Mononuclear cell (primary cell): ENCODE data around the gene C17orf107. TPM values are rescaled to one million over a fixed set of nuclear protein-coding genes. Genes with fewer than 3 reads are reported as not detected.

Source experiments
- H3K27me3 ChIP-seq: 2 replicates; pipeline ENCODE4 v1.6.0; 2011; ENCODE audit warnings: low read length, control low read depth; ENCODE audit not compliant: insufficient read depth
- H3K4me1 ChIP-seq: 2 replicates; pipeline ENCODE4 v1.5.1; 2011; ENCODE audit warnings: mild to moderate bottlenecking, low read length, control low read depth; ENCODE audit not compliant: insufficient read depth
- H3K4me3 ChIP-seq: 2 replicates; pipeline ENCODE4 v1.5.1; 2011; ENCODE audit warnings: mild to moderate bottlenecking, low read length, moderate library complexity
- H3K9me3 ChIP-seq: 2 replicates; pipeline ENCODE4 v1.5.1; 2011; ENCODE audit warnings: low read depth, mild to moderate bottlenecking, control low read depth, low read length
- total RNA-seq: library from RNA; depleted of rRNA; stranded (reverse); fragments of >200 nt; gene quantifications from one replicate; pipeline ENCODE4 v1.2.3, GENCODE V29; 2012

C17orf107 gene
- total RNA-seq, 1 donor, result 26.4 TPM

- no peaks in the 10 kb centered on the region for H3K27me3 ChIP-seq
- H3K4me1 ChIP-seq, result peaks cover 5% of the 10 kb centered on the region
- H3K9me3 ChIP-seq, result no peaks in the 10 kb centered on the region
- no peak overlapping the region for H3K4me3 ChIP-seq
Measured at GRCh38 chr17:4928881-4929280, 29.5 kb downstream of the C17orf107 start.

GRCh38 chr17:4931963-4932362 lies 32.6 kb downstream of the C17orf107 start, which contains the start of gene GP1BA:
Gene GP1BA, plus strand, starts transcription at chr17:4932277. Its CDS starts 328 bp downstream, at chr17:4932605.
- Histone ChIP-seq H3K4me3 (no peak within 1 kb of the TSS), H3K9me3 (no peaks in the 10 kb centered on the region), H3K27me3 (no peaks in the 10 kb centered on the region), H3K4me1 (peaks cover 15% of the 10 kb centered on the region)

GRCh38 chr17:4932756-4933155 lies 33.4 kb downstream of the C17orf107 start:
- no peak overlapping the region for H3K4me3 ChIP-seq
- peaks cover 15% of the 10 kb centered on the region for H3K4me1 ChIP-seq
- H3K9me3 ChIP-seq, result no peaks in the 10 kb centered on the region
- no peaks in the 10 kb centered on the region for H3K27me3 ChIP-seq

GRCh38 chr17:4933646-4934045 lies 34.3 kb downstream of the C17orf107 start:
- Histone ChIP-seq H3K9me3 (no peaks in the 10 kb centered on the region), H3K27me3 (no peaks in the 10 kb centered on the region), H3K4me3 (no peak overlapping the region), H3K4me1 (peaks cover 22% of the 10 kb centered on the region)

GRCh38 chr17:4934173-4934979 lies 35.0 kb downstream of the C17orf107 start:
- peaks cover 30% of the 10 kb centered on the region for H3K4me1 ChIP-seq
- no peak overlapping the region for H3K4me3 ChIP-seq
- H3K9me3 ChIP-seq, result no peaks in the 10 kb centered on the region
- H3K27me3 ChIP-seq, result no peaks in the 10 kb centered on the region

- Histone ChIP-seq H3K27me3 (no peaks in the 10 kb centered on the region), H3K4me3 (no peak overlapping the region), H3K4me1 (peaks cover 31% of the 10 kb centered on the region), H3K9me3 (no peaks in the 10 kb centered on the region)
Measured at GRCh38 chr17:4935650-4936049, 36.3 kb downstream of the C17orf107 start.

- Histone ChIP-seq H3K9me3 (no peaks in the 10 kb centered on the region), H3K27me3 (no peaks in the 10 kb centered on the region), H3K4me1 (peaks cover 38% of the 10 kb centered on the region), H3K4me3 (no peak overlapping the region)
Measured at GRCh38 chr17:4936436-4936835, 37.1 kb downstream of the C17orf107 start.

- Histone ChIP-seq H3K27me3 (no peaks in the 10 kb centered on the region), H3K9me3 (no peaks in the 10 kb centered on the region), H3K4me3 (no peak overlapping the region), H3K4me1 (peaks cover 45% of the 10 kb centered on the region)
Measured at GRCh38 chr17:4937553-4937952, 38.2 kb downstream of the C17orf107 start.

GRCh38 chr17:4938069-4938491 lies 38.7 kb downstream of the C17orf107 start:
- Histone ChIP-seq H3K27me3 (no peaks in the 10 kb centered on the region), H3K4me3 (no peak overlapping the region), H3K4me1 (peaks cover 50% of the 10 kb centered on the region), H3K9me3 (no peaks in the 10 kb centered on the region)

GRCh38 chr17:4938688-4939545 lies 39.6 kb downstream of the C17orf107 start:
- peaks cover 57% of the 10 kb centered on the region for H3K4me1 ChIP-seq
- no peaks in the 10 kb centered on the region for H3K27me3 ChIP-seq
- peak overlapping the region; percentile 98 for H3K4me3 ChIP-seq
- H3K9me3 ChIP-seq, result no peaks in the 10 kb centered on the region

- Histone ChIP-seq H3K4me1 (peaks cover 57% of the 10 kb centered on the region), H3K9me3 (no peaks in the 10 kb centered on the region), H3K27me3 (no peaks in the 10 kb centered on the region), H3K4me3 (peak overlapping the region; percentile 98)
Measured at GRCh38 chr17:4939546-4939795, 40.1 kb downstream of the C17orf107 start.

GRCh38 chr17:4939796-4940554 lies 40.6 kb downstream of the C17orf107 start, which contains the start of the genes RNF167 and SLC25A11:
Gene RNF167, plus strand, starts transcription at chr17:4940268. Its CDS starts 642 bp downstream, at chr17:4940910.
Gene SLC25A11, minus strand, starts transcription at chr17:4940046. Its CDS starts 136 bp downstream, at chr17:4939910.
- no peaks in the 10 kb centered on the region for H3K9me3 ChIP-seq
- H3K4me1 ChIP-seq, result peaks cover 58% of the 10 kb centered on the region
- no peaks in the 10 kb centered on the region for H3K27me3 ChIP-seq
- H3K4me3 ChIP-seq, result peak within 1 kb of the TSS; percentile 98

GRCh38 chr17:4940555-4941318 lies 41.4 kb downstream of the C17orf107 start:
- no peaks in the 10 kb centered on the region for H3K9me3 ChIP-seq
- H3K4me3 ChIP-seq, result peak overlapping the region; percentile 98
- peaks cover 66% of the 10 kb centered on the region for H3K4me1 ChIP-seq
- no peaks in the 10 kb centered on the region for H3K27me3 ChIP-seq

- Histone ChIP-seq H3K4me1 (peaks cover 71% of the 10 kb centered on the region), H3K9me3 (no peaks in the 10 kb centered on the region), H3K4me3 (peak overlapping the region; percentile 98), H3K27me3 (no peaks in the 10 kb centered on the region)
Measured at GRCh38 chr17:4941319-4941610, 41.9 kb downstream of the C17orf107 start.
